Measurements from ENCODE around the gene ASXL2. TPM values are rescaled to one million over a fixed set of nuclear protein-coding genes. Genes with fewer than 3 reads are reported as not detected.

Gene ASXL2
- total RNA-seq, 1 experiment from 2014 or later = 34.5 TPM

GRCh38 chr2:25838152-25838756, 40.0 kb downstream of the ASXL2 start:
- POLR2A ChIA-PET (ENCODE audit: low non-redundant PET) = no interaction called here
- Histone ChIP-seq H3K9me3 (ENCODE audit: low read depth, low read length, poor library complexity, severe bottlenecking) (no peaks in the 10 kb centered on the region), H3K4me1 (ENCODE audit: insufficient read depth, low read length, poor library complexity, severe bottlenecking) (no peaks in the 10 kb centered on the region), H3K27me3 (replicated peaks; ENCODE audit: insufficient read depth, low read depth, low read length, poor library complexity) (no peaks in the 10 kb centered on the region), H3K36me3 (ENCODE audit: insufficient read depth, low read length, poor library complexity, severe bottlenecking) (no peaks in the 10 kb centered on the region), H3K27ac (ENCODE audit: low read depth, low read length, poor library complexity, severe bottlenecking) (no peak overlapping the region), H3K4me3 (ENCODE audit: low read depth, low read length, poor library complexity, severe bottlenecking) (no peak overlapping the region)
- no peak for DNase-seq (ENCODE audit: low spot score)
- CTCF ChIA-PET = interaction anchor here (0.5 kb wide), 1 partner anchor 233 kb away, joined by 5 read pairs; no protein-coding TSS in a partner anchor
- TF ChIP-seq CTCF (conservative IDR thresholded peaks at IDR 0.05; ENCODE audit: low read depth, low read length) (no peak), EZH2 (IDR thresholded peaks at IDR 0.05; ENCODE audit: borderline replicate concordance, low read depth, low read length, poor library complexity, severe bottlenecking) (no peak)
- no TSS peak for BruUV-seq (replicated peaks)
- intact Hi-C loops (cut with micrococcal nuclease; ENCODE audit: unreplicated experiment) = no loop called here

- H3K4me1 ChIP-seq (ENCODE audit: insufficient read depth, low read length, poor library complexity, severe bottlenecking) = no peaks in the 10 kb centered on the region
- ChIA-PET CTCF (no interaction called here), POLR2A (ENCODE audit: low non-redundant PET) (no interaction called here)
- no peaks in the 10 kb centered on the region for H3K27me3 ChIP-seq (replicated peaks; ENCODE audit: insufficient read depth, low read depth, low read length, poor library complexity)
- no peaks in the 10 kb centered on the region for H3K36me3 ChIP-seq (ENCODE audit: insufficient read depth, low read length, poor library complexity, severe bottlenecking)
- intact Hi-C loops (cut with micrococcal nuclease; ENCODE audit: unreplicated experiment) = no loop called here
- DNase-seq (ENCODE audit: low spot score) = no peak
- BruUV-seq (replicated peaks) = no TSS peak
- H3K4me3 ChIP-seq (ENCODE audit: low read depth, low read length, poor library complexity, severe bottlenecking) = no peak overlapping the region
- H3K27ac ChIP-seq (ENCODE audit: low read depth, low read length, poor library complexity, severe bottlenecking) = no peak overlapping the region
- no peak for TF ChIP-seq CTCF (conservative IDR thresholded peaks at IDR 0.05; ENCODE audit: low read depth, low read length)
- no peak for TF ChIP-seq EZH2 (IDR thresholded peaks at IDR 0.05; ENCODE audit: borderline replicate concordance, low read depth, low read length, poor library complexity, severe bottlenecking)
- no peaks in the 10 kb centered on the region for H3K9me3 ChIP-seq (ENCODE audit: low read depth, low read length, poor library complexity, severe bottlenecking)
Measured at GRCh38 chr2:25835906-25836305, 42.4 kb downstream of the ASXL2 start.

- no TSS peak for BruUV-seq (replicated peaks)
- H3K4me1 ChIP-seq (ENCODE audit: insufficient read depth, low read length, poor library complexity, severe bottlenecking) = no peaks in the 10 kb centered on the region
- no peak overlapping the region for H3K4me3 ChIP-seq (ENCODE audit: low read depth, low read length, poor library complexity, severe bottlenecking)
- no peak overlapping the region for H3K27ac ChIP-seq (ENCODE audit: low read depth, low read length, poor library complexity, severe bottlenecking)
- no peak for DNase-seq (ENCODE audit: low spot score)
- H3K36me3 ChIP-seq (ENCODE audit: insufficient read depth, low read length, poor library complexity, severe bottlenecking) = no peaks in the 10 kb centered on the region
- POLR2A ChIA-PET (ENCODE audit: low non-redundant PET) = no interaction called here
- no peak for TF ChIP-seq EZH2 (IDR thresholded peaks at IDR 0.05; ENCODE audit: borderline replicate concordance, low read depth, low read length, poor library complexity, severe bottlenecking)
- no peak for TF ChIP-seq CTCF (conservative IDR thresholded peaks at IDR 0.05; ENCODE audit: low read depth, low read length)
- intact Hi-C loops (cut with micrococcal nuclease; ENCODE audit: unreplicated experiment) = no loop called here
- no peaks in the 10 kb centered on the region for H3K9me3 ChIP-seq (ENCODE audit: low read depth, low read length, poor library complexity, severe bottlenecking)
- CTCF ChIA-PET = no interaction called here
- H3K27me3 ChIP-seq (replicated peaks; ENCODE audit: insufficient read depth, low read depth, low read length, poor library complexity) = no peaks in the 10 kb centered on the region
Measured at GRCh38 chr2:25833566-25833965, 44.7 kb downstream of the ASXL2 start.
